HEK293T (cell line): ENCODE measurements around the gene SCAMP1.

Experiments
- CTCF ChIA-PET: fragments of 350-600 bp; formaldehyde crosslinking; extraction: SDS; loops from one replicate; lab custom pipeline; 2021; ENCODE audit warnings: antibody characterized with exemption, inconsistent platforms; lab: Yijun Ruan, JAX
- POLR2A ChIA-PET: fragments of 350-600 bp; formaldehyde crosslinking; extraction: SDS; loops from one replicate; lab custom pipeline; 2020; ENCODE audit warnings: antibody characterized with exemption, inconsistent platforms; lab: Yijun Ruan, JAX
- DNase-seq: peaks from one replicate; pipeline ENCODE4 v3.0.0; 2012; ENCODE audit warnings: mixed read lengths; ENCODE audit errors: extremely low spot score
- ARNT ChIP-seq: fragments of 450-650 bp; IDR thresholded peaks from 2 replicates; pipeline ENCODE4 v1.6.1; 2017; ENCODE audit warnings: mild to moderate bottlenecking
- BHLHE40 ChIP-seq: fragments of 450-650 bp; IDR thresholded peaks from 2 replicates; pipeline ENCODE4 v1.6.1; 2016; ENCODE audit warnings: mild to moderate bottlenecking, moderate library complexity, borderline replicate concordance
- CTBP1 ChIP-seq: fragments of 450-650 bp; IDR thresholded peaks from 2 replicates; pipeline ENCODE4 v1.6.1; 2016; ENCODE audit warnings: borderline replicate concordance
- ELF4 ChIP-seq: fragments of 450-650 bp; IDR thresholded peaks from 2 replicates; pipeline ENCODE4 v1.6.1; 2017; ENCODE audit warnings: antibody characterized with exemption
- FOXA1 ChIP-seq: fragments of 450-650 bp; IDR thresholded peaks from 2 replicates; pipeline ENCODE4 v1.6.1; 2016; ENCODE audit warnings: mild to moderate bottlenecking
- FOXK2 ChIP-seq: fragments of 450-650 bp; IDR thresholded peaks from 2 replicates; pipeline ENCODE4 v1.6.1; 2016; ENCODE audit warnings: mild to moderate bottlenecking
- FOXM1 ChIP-seq: fragments of 450-650 bp; IDR thresholded peaks from 2 replicates; pipeline ENCODE4 v1.6.1; 2017; ENCODE audit warnings: mild to moderate bottlenecking, borderline replicate concordance
- HDGF ChIP-seq: fragments of 450-650 bp; IDR thresholded peaks from 2 replicates; pipeline ENCODE4 v1.6.1; 2017; ENCODE audit warnings: antibody characterized with exemption, borderline replicate concordance
- L3MBTL2 ChIP-seq: fragments of 450-650 bp; conservative IDR thresholded peaks from 2 replicates; pipeline ENCODE4 v1.6.1; 2016; ENCODE audit warnings: mild to moderate bottlenecking
- LEF1 ChIP-seq: fragments of 450-650 bp; IDR thresholded peaks from 2 replicates; pipeline ENCODE4 v1.6.1; 2017; ENCODE audit warnings: mild to moderate bottlenecking, borderline replicate concordance
- NFRKB ChIP-seq: fragments of 450-650 bp; IDR thresholded peaks from 2 replicates; pipeline ENCODE4 v1.6.1; 2016; ENCODE audit warnings: mild to moderate bottlenecking, moderate library complexity
- SP1 ChIP-seq: fragments of 450-650 bp; IDR thresholded peaks from 2 replicates; pipeline ENCODE4 v1.6.1; 2017
- SUZ12 ChIP-seq: fragments of 450-650 bp; IDR thresholded peaks from 2 replicates; pipeline ENCODE4 v1.6.1; 2016; ENCODE audit warnings: mild to moderate bottlenecking
- TARDBP ChIP-seq: fragments of 450-650 bp; IDR thresholded peaks from 2 replicates; pipeline ENCODE4 v1.6.1; 2016
- ZNF384 ChIP-seq: fragments of 450-650 bp; IDR thresholded peaks from 2 replicates; pipeline ENCODE4 v1.6.1; 2016
- TF ChIP-seq, protein P1 (sequence below): fragments of 450-650 bp; IDR thresholded peaks from 2 replicates; pipeline ENCODE4 v1.6.1; 2016

Gene SCAMP1

DNA sequence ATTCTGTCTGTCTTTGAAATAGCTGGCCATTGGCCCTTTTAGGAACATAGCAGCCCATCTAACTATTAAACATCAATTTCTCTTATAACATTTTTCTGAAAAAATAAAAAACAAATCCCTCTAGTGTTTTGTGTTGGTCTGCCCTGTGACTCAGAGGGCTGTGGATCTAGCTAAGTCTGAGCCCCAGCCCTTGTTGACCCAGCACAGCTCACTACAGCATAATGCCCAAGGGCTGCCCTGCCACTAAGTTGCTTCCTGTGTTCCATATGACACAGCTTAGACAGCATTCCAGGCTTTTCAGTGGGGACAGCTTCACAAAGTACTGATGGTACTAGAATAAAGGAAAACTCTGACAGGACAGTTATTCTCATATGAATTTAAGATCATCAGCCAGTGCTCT is 136.0 kb downstream of the SCAMP1 start:
- ChIA-PET CTCF (no interaction called here), POLR2A (interaction anchor here (1.2 kb wide), 1 partner anchor 8 kb away, joined by 4 read pairs; no protein-coding TSS in a partner anchor)
- TF ChIP-seq HDGF (no peak), SUZ12 (no peak), ELF4 (no peak), ARNT (no peak), FOXM1 (no peak), FOXK2 (no peak), LEF1 (no peak), FOXA1 (no peak), L3MBTL2 (no peak), BHLHE40 (no peak), CTBP1 (no peak), TARDBP (no peak)
- TF ChIP-seq, protein P1, sequence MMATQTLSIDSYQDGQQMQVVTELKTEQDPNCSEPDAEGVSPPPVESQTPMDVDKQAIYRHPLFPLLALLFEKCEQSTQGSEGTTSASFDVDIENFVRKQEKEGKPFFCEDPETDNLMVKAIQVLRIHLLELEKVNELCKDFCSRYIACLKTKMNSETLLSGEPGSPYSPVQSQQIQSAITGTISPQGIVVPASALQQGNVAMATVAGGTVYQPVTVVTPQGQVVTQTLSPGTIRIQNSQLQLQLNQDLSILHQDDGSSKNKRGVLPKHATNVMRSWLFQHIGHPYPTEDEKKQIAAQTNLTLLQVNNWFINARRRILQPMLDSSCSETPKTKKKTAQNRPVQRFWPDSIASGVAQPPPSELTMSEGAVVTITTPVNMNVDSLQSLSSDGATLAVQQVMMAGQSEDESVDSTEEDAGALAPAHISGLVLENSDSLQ = no peak
- DNase-seq = no peak

DNA sequence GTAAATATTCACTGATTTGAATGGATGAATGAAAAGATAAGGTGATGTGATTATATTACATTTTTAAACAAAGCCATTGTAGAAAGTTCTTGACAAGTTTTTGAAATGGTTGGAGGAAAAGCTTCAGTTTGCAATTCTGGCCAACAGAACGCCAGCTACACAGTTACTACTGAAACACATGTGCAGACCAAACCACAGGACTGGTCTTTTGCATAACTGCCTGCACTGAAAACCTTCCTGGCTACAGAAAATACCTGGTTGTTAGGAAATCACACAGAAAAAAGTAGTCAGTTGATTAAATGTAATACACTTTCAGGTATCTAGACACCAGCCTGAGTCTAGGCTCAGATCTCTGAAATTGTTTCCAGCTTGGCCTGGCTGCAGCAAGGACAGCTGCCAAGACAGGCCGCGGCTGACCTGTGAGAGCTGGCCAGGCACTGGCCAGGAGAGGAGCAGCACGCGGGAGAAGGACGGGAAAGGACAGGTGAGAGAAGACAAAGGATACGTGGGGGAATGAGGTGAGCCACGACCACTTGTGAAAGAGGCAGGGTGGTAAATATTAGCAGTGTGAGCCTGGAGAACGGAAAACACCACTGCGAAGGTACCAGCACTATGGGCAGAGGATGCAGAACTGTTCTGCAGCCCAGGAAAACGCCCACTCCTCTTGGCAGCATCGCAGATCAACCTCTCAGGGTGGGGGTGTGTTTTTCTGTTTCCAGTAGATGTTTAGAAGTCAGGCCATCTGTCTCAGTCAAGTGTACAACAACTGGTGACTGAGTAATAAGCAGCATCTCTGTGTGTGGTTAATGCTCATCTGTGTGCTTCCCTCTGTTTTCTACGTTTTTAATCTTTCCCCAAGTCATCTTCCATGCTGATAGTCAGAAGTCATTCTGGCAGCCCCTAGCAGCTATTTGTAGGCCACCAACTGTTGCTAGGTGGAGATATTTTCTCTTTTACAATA is 137.4 kb downstream of the SCAMP1 start:
- no peak for DNase-seq
- ChIA-PET POLR2A (no interaction called here), CTCF (no interaction called here)
- no peak for TF ChIP-seq ARNT
- no peak for TF ChIP-seq HDGF
- TF ChIP-seq FOXM1 = no peak

DNA sequence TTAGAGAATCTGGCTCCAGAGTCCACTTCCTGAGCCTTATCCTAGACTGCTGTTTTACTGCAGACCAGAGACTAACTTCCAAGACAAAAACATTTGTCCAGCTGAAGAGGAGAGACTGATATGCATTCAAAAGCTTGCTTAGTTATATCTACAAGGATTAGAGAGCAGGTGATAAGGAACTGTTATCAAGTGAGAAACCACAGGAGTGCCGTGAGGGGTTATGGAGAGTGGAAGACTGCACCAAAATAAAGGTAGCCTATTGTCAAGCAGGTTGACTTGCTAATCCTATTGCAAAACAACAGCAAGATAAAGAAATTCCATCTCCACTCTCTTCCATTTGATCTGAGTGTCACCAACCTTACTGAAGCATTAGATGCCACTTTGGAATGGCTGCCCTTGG is 139.1 kb downstream of the SCAMP1 start:
- CTCF ChIA-PET = no interaction called here
- TF ChIP-seq NFRKB (no peak), SUZ12 (no peak), ELF4 (no peak), L3MBTL2 (no peak), LEF1 (no peak), HDGF (no peak), ARNT (no peak), CTBP1 (no peak), BHLHE40 (no peak), FOXK2 (no peak), SP1 (no peak), FOXA1 (no peak), ZNF384 (no peak), TARDBP (no peak), FOXM1 (no peak)
- TF ChIP-seq, protein P1 = no peak
- DNase-seq = no peak
- POLR2A ChIA-PET = no interaction called here

DNA sequence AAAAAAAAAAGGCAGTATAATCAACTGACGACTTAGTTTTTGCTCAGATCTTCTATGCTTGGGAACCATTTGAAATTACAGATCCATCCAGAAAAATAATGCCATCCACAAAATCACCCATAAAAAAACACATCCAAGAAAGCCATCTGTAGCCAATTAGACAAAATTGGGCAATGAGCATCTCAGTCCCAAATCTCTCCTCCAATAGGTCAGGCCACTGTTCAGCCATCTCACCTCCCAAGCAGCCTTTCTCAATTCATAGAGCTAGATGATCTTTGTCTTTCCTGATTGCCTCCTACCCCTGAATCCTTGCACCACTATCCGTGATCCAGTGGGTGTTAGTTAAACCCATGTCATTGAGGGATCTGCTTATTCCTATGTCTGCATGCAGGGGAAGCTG is 139.6 kb downstream of the SCAMP1 start:
- ChIA-PET POLR2A (no interaction called here), CTCF (no interaction called here)
- no peak for DNase-seq
- TF ChIP-seq FOXK2 = no peak
- no peak for TF ChIP-seq ZNF384
- no peak for TF ChIP-seq ELF4
- TF ChIP-seq, protein P1 = no peak
- TF ChIP-seq ARNT = no peak
- TF ChIP-seq LEF1 = no peak
- no peak for TF ChIP-seq L3MBTL2
- no peak for TF ChIP-seq FOXM1
- TF ChIP-seq BHLHE40 = no peak

DNA sequence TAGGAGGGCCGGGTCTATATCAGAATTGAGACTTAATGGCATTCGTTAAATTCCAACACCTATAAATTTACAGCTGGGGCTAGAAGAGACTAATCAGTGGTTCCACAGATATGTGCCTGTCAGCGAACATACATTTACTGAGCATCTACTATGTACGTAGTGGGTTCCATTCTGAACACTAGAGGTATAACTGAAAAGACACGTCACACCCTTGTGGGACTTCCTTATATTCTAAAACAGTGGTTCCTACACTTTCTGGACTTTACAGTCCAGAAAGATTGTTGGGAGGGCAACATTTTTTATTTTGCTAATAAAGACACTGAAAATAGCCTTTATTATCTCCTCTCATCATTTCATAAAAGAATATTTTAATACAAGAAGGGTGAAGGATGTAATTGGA is 140.5 kb downstream of the SCAMP1 start:
- CTCF ChIA-PET = no interaction called here
- POLR2A ChIA-PET = no interaction called here
- TF ChIP-seq HDGF (no peak), SP1 (no peak), ELF4 (no peak), NFRKB (no peak), BHLHE40 (no peak)
- no peak for DNase-seq
